Mononuclear cell (primary cell): ENCODE results near the gene IL1RAPL2. TPM values are rescaled to one million over a fixed set of nuclear protein-coding genes. Genes with fewer than 3 reads are reported as not detected.
"Not testable (repeated sequence)": the region's sequence is repeated elsewhere in the genome, so short reads cannot be mapped to it uniquely, and the experiment has no call there.

Experiments used
- H3K27me3 ChIP-seq: 2 replicates; pipeline ENCODE4 v1.6.0; 2011; ENCODE audit warnings: low read length, control low read depth; ENCODE audit not compliant: insufficient read depth
- H3K4me1 ChIP-seq: 2 replicates; pipeline ENCODE4 v1.5.1; 2011; ENCODE audit warnings: mild to moderate bottlenecking, low read length, control low read depth; ENCODE audit not compliant: insufficient read depth
- H3K4me3 ChIP-seq: 2 replicates; pipeline ENCODE4 v1.5.1; 2011; ENCODE audit warnings: mild to moderate bottlenecking, low read length, moderate library complexity
- H3K9me3 ChIP-seq: 2 replicates; pipeline ENCODE4 v1.5.1; 2011; ENCODE audit warnings: low read depth, mild to moderate bottlenecking, control low read depth, low read length
- total RNA-seq: library from RNA; depleted of rRNA; stranded (reverse); fragments of >200 nt; gene quantifications from one replicate; pipeline ENCODE4 v1.2.3, GENCODE V29; 2012

The IL1RAPL2 gene
- not detected for total RNA-seq

GRCh38 chrX:104565791-104566680, at the start of gene IL1RAPL2:
IL1RAPL2 (plus strand) TSS chrX:104566199.
- no peaks in the 10 kb centered on the region for H3K4me1 ChIP-seq
- H3K27me3 ChIP-seq = no peaks in the 10 kb centered on the region
- H3K4me3 ChIP-seq = no peak within 1 kb of the TSS
- no peaks in the 10 kb centered on the region for H3K9me3 ChIP-seq

- Histone ChIP-seq H3K4me3 (no peak overlapping the region), H3K9me3 (no peaks in the 10 kb centered on the region), H3K27me3 (no peaks in the 10 kb centered on the region), H3K4me1 (no peaks in the 10 kb centered on the region)
Observed at GRCh38 chrX:104522386-104522785, 43.6 kb upstream of the IL1RAPL2 start.

GRCh38 chrX:104523858-104524257, 42.1 kb upstream of the IL1RAPL2 start:
- no peak overlapping the region for H3K4me3 ChIP-seq
- no peaks in the 10 kb centered on the region for H3K9me3 ChIP-seq
- no peaks in the 10 kb centered on the region for H3K27me3 ChIP-seq
- H3K4me1 ChIP-seq = no peaks in the 10 kb centered on the region

- Histone ChIP-seq H3K9me3 (no peaks in the 10 kb centered on the region), H3K27me3 (no peaks in the 10 kb centered on the region)
Observed at GRCh38 chrX:104539081-104539480, 26.9 kb upstream of the IL1RAPL2 start.

GRCh38 chrX:104542447-104542846, 23.6 kb upstream of the IL1RAPL2 start:
- not testable (repeated sequence) for H3K4me3 ChIP-seq, H3K27me3 ChIP-seq, H3K4me1 ChIP-seq, H3K9me3 ChIP-seq

More at GRCh38 chrX:104539081-104539480, 26.9 kb upstream of the IL1RAPL2 start:
- Histone ChIP-seq H3K4me1 (no peaks in the 10 kb centered on the region), H3K4me3 (no peak overlapping the region)

GRCh38 chrX:104564335-104564734, 1.7 kb upstream of the IL1RAPL2 start:
- H3K4me3 ChIP-seq = no peak overlapping the region
- no peaks in the 10 kb centered on the region for H3K4me1 ChIP-seq
- no peaks in the 10 kb centered on the region for H3K27me3 ChIP-seq
- no peaks in the 10 kb centered on the region for H3K9me3 ChIP-seq

GRCh38 chrX:104564921-104565703, 887 bp upstream of the IL1RAPL2 start:
- no peaks in the 10 kb centered on the region for H3K4me1 ChIP-seq
- no peaks in the 10 kb centered on the region for H3K9me3 ChIP-seq
- no peak overlapping the region for H3K4me3 ChIP-seq

GRCh38 chrX:104566681-104567501, 892 bp downstream of the IL1RAPL2 start:
- Histone ChIP-seq H3K4me1 (no peaks in the 10 kb centered on the region), H3K27me3 (no peaks in the 10 kb centered on the region)

More at GRCh38 chrX:104564921-104565703, 887 bp upstream of the IL1RAPL2 start:
- no peaks in the 10 kb centered on the region for H3K27me3 ChIP-seq

GRCh38 chrX:104567506-104567905, 1.5 kb downstream of the IL1RAPL2 start:
- no peaks in the 10 kb centered on the region for H3K27me3 ChIP-seq
- no peak overlapping the region for H3K4me3 ChIP-seq
- H3K9me3 ChIP-seq = no peaks in the 10 kb centered on the region
- H3K4me1 ChIP-seq = no peaks in the 10 kb centered on the region

More at GRCh38 chrX:104566681-104567501, 892 bp downstream of the IL1RAPL2 start:
- Histone ChIP-seq H3K9me3 (no peaks in the 10 kb centered on the region), H3K4me3 (no peak overlapping the region)

GRCh38 chrX:104568304-104568915, 2.4 kb downstream of the IL1RAPL2 start:
- Histone ChIP-seq H3K4me1 (no peaks in the 10 kb centered on the region), H3K9me3 (no peaks in the 10 kb centered on the region), H3K27me3 (no peaks in the 10 kb centered on the region), H3K4me3 (no peak overlapping the region)

- Histone ChIP-seq H3K4me3 (no peak overlapping the region), H3K9me3 (no peaks in the 10 kb centered on the region), H3K4me1 (no peaks in the 10 kb centered on the region), H3K27me3 (no peaks in the 10 kb centered on the region)
Observed at GRCh38 chrX:104618106-104618895, 52.3 kb downstream of the IL1RAPL2 start.

- Histone ChIP-seq H3K27me3 (no peaks in the 10 kb centered on the region), H3K4me3 (no peak overlapping the region)
Observed at GRCh38 chrX:104621781-104622180, 55.8 kb downstream of the IL1RAPL2 start.

GRCh38 chrX:104641176-104641575, 75.2 kb downstream of the IL1RAPL2 start:
- no peaks in the 10 kb centered on the region for H3K9me3 ChIP-seq
- no peaks in the 10 kb centered on the region for H3K4me1 ChIP-seq
- no peak overlapping the region for H3K4me3 ChIP-seq
- H3K27me3 ChIP-seq = no peaks in the 10 kb centered on the region

More at GRCh38 chrX:104621781-104622180, 55.8 kb downstream of the IL1RAPL2 start:
- Histone ChIP-seq H3K9me3 (no peaks in the 10 kb centered on the region), H3K4me1 (no peaks in the 10 kb centered on the region)

GRCh38 chrX:104647084-104647483, 81.1 kb downstream of the IL1RAPL2 start:
- H3K27me3 ChIP-seq = no peaks in the 10 kb centered on the region
- no peak overlapping the region for H3K4me3 ChIP-seq
- H3K9me3 ChIP-seq = no peaks in the 10 kb centered on the region
- no peaks in the 10 kb centered on the region for H3K4me1 ChIP-seq
